GM19438 (cell line): ENCODE measurements around the gene TERB2.
"Not testable (repeated sequence)": the region's sequence is repeated elsewhere in the genome, so short reads cannot be mapped to it uniquely, and the experiment has no call there.

Experiments
- ATAC-seq: cut with Tn5 transposase; IDR thresholded peaks from one replicate; pipeline ENCODE4 v1.9.1; 2021; ENCODE audit warnings: low read depth; ENCODE audit not compliant: unreplicated experiment

Gene TERB2

DNA sequence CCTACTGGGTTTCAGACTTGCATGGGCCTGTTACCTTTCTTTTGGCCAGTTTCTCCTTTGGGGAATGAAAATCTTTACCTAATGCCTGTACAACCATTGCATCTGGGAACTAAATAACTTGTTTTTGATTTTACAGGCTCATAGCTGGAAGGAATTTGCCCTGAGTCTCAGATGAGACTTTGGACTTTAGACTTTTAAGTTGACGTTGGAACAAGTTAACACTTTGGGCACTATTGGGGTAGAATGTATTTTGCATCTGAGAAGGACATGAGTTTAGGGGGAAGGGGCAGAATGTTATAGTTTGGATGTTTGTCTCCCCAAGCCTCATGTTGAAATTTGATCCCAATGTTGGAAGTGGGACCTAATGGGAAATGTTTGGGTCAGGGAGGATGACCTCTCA, 44.7 kb downstream of the TERB2 start:
- ATAC-seq = not testable (repeated sequence)

DNA sequence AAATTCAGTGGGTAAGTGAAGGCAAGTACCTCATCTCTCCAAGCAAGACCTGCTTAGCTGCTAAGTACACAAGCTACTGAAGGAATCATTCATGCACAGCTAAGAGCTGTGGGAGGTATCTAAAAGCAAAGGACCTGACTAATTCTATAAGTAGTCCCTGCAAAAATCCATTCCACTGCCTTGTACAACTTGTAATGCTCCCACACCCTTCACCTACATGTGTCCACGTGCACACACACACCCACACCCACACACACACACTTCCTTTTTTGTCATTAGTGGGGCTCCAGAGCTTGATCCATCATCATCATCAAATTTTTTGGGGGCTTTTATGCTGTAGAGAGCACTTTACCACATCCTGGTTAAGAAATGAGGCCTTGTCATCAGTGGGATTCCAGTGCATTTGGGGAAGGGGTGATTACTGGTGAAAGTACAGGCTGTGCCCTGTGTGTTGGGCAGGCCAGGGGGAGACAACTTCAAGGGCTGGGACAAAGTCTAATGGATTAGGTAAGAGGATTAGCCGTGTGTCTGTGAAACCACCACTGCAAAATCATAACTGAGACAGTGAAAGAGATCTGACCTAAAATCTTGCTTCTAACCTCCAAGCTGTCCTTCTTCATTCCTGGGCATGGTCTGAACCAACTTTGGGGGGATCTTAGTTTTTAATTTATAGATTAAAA, 47.4 kb downstream of the TERB2 start:
- ATAC-seq = not testable (repeated sequence)

DNA sequence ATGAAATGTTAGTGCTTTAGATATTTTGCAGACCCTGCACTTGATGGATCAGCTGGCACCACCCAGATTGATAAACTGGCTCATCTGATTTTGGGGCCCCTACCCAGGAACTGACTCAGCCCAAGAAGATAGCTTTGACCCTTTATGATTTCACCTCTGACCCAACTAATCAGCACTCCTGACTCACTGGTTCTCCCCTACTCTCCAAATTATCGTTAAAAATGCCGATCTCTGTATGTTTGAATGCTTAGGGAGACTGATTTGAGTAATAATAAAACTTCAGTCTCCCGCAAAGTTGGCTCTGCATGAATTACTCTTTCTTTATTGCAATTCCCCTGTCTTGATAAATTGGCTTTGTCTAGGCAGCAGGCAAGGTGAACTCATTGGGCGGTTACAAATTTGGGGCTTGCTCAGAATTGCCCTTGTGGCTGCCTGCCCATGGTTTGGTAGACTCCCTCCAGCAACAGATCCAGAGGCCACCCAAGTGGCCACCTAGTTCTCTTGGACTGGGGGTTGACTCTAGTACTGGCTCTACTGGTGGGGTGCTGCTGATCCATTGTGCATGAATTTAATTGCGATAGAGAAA, 48.2 kb downstream of the TERB2 start:
- ATAC-seq = not testable (repeated sequence)

DNA sequence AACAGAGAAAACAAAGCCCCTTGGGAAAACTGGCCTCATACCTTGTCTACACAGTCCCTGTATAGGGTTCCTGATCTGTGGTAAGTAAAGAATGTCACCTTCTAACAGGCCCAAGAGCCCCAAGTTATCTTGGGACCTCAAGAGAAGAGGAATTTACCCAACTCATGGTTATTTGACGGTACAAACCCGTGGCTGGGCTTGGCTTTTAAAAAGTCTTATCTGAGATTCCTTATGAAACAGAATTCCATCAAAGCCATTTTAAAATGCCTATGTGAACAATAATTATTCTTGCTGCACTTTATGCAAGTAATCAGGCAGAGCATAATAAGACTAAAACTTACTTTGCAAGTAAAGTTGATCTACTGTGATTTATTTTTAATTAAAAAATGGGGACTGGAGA, 52.6 kb downstream of the TERB2 start:
- no peak for ATAC-seq

DNA sequence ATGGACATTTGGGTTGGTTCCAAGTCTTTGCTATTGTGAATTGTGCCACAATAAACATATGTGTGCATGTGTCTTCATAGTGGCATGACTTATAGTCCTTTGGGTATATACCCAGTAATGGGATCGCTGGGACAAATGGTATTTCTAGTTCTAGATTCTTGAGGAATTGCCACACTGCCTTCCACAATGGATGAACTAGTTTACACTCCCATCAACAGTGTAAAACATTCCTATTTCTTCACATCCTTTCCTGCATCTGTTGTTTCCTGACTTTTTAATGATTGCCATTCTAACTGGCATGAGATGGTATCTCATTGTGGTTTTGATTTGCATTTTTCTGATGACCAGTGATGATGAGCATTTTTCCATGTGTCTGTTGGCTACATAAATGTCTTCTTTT, 58.6 kb downstream of the TERB2 start:
- not testable (repeated sequence) for ATAC-seq

DNA sequence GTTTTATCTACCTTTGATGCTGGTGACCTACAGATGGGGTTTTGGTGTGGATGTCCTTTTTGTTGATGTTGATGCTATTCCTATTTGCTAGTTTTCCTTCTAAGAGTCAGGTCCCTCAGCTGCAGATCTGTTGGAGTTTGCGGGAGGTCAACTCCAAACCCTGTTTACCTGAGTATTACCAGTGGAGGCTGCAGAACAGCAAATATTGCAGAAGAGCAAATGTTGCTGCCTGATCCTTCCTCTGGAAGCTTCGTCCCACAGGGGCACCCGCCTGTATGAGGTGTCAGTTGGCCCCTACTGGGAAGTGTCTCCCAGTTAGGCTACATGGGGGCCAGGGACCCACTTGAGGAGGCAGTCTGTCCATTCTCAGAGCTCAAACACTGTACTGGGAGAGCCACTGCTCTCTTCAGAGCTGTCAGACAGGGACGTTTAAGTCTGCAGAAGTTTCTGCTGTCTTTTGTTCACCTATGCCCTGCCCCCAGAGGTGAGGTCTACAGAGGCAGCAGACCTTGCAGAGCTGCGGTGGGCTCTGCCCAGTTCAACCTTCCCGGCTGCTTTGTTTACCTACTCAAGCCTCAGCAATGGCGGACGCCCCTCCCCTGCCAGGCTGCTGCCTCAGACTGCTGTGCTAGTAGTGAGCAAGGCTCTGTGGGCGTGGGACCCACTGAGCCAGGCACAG, 63.9 kb downstream of the TERB2 start:
- ATAC-seq = not testable (repeated sequence)

DNA sequence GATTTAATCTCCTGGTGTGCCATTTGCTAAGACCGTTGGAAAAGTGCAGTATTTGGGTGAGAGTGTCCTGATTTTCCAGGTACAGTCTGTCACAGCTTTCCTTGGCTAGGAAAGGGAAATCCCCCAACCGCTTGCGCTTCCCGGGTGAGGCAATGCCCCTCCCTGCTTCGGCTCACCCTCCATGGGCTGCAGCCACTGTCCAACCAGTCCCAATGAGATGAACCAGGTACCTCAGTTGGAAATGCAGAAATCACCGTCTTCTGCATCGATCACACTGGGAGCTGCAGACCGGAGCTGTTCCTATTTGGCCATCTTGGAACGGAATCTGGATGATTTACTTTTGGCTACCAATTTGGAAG, 64.4 kb downstream of the TERB2 start:
- ATAC-seq = not testable (repeated sequence)

DNA sequence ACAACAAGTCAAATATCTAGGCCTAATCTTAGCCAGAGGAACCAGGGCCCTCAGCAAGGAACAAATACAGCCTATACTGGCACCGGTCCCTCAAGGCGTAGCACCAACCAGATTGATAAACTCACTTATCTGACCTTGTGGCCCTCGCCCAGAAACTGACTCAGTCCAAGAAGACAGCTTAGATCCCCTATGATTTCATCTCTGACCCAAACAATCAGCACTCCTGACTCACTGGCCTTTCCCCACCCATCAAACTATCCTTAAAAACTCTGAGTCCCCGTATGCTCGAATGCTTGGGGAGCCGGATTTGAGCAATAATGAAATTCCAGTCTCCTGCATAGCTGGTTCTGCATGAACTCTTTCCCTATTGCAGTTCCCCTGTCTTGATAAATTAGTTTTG, 64.9 kb downstream of the TERB2 start:
- no peak for ATAC-seq

DNA sequence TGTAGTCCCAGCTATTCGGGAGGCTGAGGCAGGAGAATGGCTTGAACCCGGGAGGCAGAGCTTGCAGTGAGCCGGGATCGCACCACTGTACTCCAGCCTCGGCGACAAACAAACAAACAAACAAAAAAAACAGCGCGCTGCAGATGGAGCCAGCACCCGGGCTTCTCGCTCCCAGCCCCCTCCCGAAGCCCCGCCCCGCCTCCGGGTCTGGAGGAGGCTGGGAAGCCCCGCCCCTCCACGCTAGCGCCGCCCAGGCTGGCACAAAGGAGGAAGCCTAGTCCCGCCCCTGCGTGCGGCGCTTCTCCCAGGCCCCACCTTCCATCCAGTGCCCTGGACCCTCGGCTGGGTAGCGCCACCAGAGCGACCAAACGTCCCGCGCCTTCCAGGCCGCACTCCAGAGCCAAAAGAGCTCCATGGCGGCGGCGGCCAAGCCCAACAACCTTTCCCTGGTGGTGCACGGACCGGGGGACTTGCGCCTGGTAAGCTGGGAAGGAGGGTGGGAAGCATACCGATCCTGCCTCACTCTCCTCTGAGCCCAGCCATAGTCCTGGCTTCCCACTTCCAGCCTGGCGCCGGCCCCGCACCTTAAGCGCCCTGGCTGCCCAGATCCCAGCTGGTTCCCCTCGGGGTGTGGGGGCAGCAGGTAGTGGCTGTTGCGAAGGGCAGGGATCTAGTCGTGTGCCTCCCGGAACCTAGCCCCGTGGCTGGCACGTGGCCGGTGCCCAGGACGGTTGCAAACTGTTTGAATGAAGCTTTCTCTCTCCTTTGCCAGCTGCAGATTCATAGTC, 66.6 kb downstream of the TERB2 start, which contains the start of gene SORD:
SORD (plus strand) TSS at position 325 of the 788 bp plus-strand sequence; CDS start at position 414, 89 bp downstream.
- ATAC-seq = peak; percentile 94

DNA sequence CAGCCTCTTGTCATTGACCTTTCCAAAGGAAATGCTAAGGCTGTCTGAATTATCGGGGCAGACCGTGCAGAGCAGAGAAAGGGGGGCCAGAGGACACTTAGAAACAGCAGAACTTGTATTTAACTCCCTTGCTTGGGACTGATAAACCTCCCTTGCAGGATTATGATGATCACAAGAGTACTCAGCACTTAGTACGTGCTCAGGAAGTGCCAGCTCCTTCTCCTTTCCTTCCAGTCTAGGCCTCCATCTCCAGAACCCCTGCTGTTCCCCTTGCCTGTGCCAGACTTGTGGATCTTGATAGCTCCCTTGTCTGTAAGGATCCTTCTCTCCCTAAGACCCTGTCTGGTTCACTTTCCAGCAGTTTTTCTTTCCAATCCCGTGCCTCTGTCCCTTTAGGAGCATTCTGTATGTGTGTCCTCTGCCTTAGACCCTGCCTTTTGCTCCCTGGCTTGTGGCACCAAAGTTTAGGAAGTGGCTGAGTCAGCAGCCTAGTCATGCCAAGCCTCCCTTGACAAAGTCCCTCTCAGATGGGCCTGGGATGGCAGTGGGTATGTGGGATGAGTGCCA, 67.3 kb downstream of the TERB2 start:
- peak; percentile 15 for ATAC-seq

DNA sequence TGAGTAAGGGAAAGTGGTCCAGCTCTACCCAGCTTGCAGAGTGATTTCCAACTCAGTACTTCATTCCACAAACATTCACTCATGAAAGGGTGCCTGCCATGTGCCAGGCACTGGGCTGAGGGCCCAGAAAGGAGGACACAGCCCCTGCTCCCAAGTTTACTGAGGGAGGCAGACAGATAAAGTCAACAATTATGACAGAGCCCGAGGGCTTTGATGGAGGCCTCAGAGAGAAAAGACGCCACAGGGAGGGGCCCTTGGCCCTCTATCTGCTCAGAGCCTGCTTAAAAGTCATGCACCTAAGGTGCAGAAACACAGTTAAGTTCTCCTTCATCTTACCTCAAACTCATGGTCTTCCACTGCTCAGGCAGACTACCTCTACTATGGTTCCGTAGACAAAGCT, 68.2 kb downstream of the TERB2 start:
- ATAC-seq = not testable (repeated sequence)

DNA sequence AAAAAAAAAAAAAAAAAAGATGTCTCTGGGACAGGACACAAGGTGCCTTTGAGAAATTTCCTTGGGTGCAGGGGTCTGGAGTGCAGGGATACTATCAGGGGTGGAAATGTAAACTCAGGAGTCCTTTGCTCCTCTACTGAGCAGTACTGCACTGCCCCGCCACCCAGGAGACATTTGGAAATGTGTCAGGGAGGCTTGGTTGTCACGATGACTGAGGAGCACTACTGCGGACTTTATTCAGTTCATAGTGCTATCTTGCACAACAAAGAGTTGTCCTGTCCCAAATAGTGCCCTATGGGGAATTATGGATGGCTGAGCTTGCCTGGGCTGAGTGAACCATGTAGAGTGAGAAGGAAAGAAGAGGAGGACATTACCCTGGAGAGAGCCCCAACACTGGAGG, 69.1 kb downstream of the TERB2 start:
- not testable (repeated sequence) for ATAC-seq

DNA sequence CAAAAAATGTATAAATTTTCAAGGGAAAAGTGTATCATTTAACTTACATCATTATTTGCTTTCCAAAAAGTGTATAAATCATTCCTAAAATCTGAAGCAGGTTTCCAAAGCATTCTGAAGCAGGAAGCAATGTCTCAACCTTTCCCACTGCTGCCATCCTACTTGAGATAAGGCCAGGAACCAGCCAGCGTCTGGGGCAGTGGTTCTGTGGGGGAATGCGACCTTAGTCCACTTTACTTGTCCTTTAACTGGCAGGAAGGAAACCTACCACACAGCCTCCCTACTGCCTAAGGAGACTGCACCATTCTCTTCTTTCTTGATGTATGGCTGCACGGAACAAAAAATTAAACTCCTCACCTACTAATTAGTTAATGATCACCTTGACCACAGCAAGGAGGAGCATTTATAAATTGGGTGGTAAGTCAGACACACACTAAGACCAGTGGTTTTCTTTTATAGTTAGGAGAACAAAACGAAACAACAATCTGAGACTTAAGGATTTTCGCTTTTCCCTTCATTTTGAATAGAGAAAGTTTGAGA, 70.2 kb downstream of the TERB2 start:
- no peak for ATAC-seq

DNA sequence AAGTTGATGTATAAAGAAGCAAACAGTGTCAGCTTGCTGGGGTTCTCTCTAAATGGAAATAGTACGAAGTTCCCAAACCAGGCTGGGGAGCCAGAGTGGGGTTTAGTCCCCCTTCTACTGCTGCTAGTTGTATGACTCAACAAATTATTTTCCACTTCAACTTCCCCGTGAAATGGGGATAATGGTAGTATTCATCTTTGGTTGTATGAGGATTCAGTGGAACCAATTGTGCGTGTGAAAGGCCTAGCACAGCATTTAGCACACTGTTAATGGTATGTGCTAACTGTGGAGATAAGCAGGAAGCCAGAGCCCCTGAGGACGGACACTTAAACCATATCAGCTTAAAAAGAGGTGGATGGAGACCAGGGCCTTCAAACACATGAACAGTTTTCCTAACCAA, 70.7 kb downstream of the TERB2 start:
- no peak for ATAC-seq
